ENCODE measurements around the gene RNF144A. TPM values are rescaled to one million over a fixed set of nuclear protein-coding genes. Genes with fewer than 3 reads are reported as not detected.
A peak's percentile ranks its signal among the peaks of the same experiment; 100 is the strongest.

Gene RNF144A
- total and polyA plus RNA-seq, 12 donors, result 13.0 to 103 (median 42.3) TPM

DNA sequence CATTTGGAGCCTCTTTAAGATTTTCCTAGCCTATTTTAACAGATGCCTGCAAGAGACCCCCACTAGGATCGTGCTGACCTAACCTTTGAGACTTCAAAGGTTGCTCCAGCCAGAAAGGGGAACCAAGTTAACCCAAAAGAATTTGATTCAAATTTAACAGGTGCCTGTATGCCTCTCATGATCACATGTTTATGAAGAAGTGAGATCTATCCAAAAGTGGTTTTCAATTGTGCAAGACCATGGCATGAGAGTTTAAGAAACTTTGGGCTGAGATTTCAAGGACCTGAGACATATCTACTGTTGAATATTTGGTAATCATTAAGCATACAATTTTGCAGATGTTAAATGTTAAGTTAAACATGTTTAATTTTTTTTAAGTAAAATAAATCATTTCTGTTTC, 40.9 kb upstream of the RNF144A start:
- WGBS, 4 donors, result 75 to 87% (median 83%) methylated on average over 1 of the region's 1 CpG
- intact Hi-C loops (cut with DNase I), result no loop called here
- Histone ChIP-seq H3K27me3 (no peaks in the 10 kb centered on the region), H3K36me3 (replicated peaks in 1 of 2) (no peaks in the 10 kb centered on the region), H3K4me1 (replicated peaks in 1 of 2) (peaks cover 0 to 24% of the 10 kb centered on the region in 2 donors), H3K9me3 (replicated peaks in 1 of 3) (no peaks in the 10 kb centered on the region), H3K4me3 (no peak overlapping the region), H3K27ac (no peak overlapping the region)
- no peak for TF ChIP-seq POLR2A (IDR thresholded peaks at IDR 0.05)
- TF ChIP-seq, protein P1, sequence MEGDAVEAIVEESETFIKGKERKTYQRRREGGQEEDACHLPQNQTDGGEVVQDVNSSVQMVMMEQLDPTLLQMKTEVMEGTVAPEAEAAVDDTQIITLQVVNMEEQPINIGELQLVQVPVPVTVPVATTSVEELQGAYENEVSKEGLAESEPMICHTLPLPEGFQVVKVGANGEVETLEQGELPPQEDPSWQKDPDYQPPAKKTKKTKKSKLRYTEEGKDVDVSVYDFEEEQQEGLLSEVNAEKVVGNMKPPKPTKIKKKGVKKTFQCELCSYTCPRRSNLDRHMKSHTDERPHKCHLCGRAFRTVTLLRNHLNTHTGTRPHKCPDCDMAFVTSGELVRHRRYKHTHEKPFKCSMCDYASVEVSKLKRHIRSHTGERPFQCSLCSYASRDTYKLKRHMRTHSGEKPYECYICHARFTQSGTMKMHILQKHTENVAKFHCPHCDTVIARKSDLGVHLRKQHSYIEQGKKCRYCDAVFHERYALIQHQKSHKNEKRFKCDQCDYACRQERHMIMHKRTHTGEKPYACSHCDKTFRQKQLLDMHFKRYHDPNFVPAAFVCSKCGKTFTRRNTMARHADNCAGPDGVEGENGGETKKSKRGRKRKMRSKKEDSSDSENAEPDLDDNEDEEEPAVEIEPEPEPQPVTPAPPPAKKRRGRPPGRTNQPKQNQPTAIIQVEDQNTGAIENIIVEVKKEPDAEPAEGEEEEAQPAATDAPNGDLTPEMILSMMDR (IDR thresholded peaks at IDR 0.05), result no peak
- DNase-seq, result no peak

DNA sequence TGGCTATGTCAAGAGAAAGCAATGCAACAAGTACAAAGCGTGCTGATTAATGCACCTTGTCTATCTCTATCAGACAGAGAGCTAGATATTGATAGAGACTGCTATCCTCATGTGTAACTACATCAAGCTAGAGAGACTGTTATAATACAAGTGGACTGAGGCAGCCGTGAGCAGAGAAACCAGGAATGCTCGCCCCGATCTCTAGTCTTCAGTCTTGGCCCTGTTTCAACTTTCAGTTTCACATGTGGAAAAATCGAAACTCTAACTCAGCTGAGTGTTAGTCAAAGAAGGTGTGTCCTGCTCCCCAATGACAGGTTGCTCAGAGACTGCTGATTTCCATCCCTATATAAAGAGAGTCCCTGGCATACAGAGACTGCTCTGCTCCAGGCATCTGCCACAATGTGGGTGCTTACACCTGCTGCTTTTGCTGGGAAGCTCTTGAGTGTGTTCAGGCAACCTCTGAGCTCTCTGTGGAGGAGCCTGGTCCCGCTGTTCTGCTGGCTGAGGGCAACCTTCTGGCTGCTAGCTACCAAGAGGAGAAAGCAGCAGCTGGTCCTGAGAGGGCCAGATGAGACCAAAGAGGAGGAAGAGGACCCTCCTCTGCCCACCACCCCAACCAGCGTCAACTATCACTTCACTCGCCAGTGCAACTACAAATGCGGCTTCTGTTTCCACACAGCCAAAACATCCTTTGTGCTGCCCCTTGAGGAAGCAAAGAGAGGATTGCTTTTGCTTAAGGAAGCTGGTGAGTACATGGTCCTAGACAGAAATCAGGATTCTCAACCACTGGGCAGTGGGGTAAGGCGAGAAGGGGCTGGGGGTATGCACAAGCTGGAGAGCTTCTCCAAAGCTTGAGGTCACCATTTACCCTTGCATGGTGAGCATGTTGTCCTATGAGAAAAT, 39.6 kb upstream of the RNF144A start, which contains the start of gene RSAD2:
TSS of gene RSAD2 (plus strand) at position 376 of the 903 bp plus-strand sequence. CDS start at position 400, 24 bp downstream.
- Histone ChIP-seq H3K27ac (peak within 1 kb of the TSS in 3 of 5 donors; percentile 45 to 61 (median 60)), H3K36me3 (replicated peaks in 1 of 2) (no peaks in the 10 kb centered on the region), H3K27me3 (no peaks in the 10 kb centered on the region), H3K4me3 (peak within 1 kb of the TSS in 3 of 4 donors; percentile 4 to 57 (median 39)), H3K9me3 (replicated peaks in 1 of 3) (no peaks in the 10 kb centered on the region), H3K4me1 (replicated peaks in 1 of 2) (peaks cover 0 to 24% of the 10 kb centered on the region in 2 donors)
- peak; percentile 45 to 70 (median 48) for DNase-seq
- intact Hi-C loops (cut with DNase I), result no loop called here
- TF ChIP-seq, protein P1 (IDR thresholded peaks at IDR 0.05), result no peak
- no peak for TF ChIP-seq POLR2A (IDR thresholded peaks at IDR 0.05)
- WGBS, 4 donors, result 21 to 29% (median 24%) methylated on average over 10 of the region's 10 CpGs

GRCh38 chr2:6878549-6878948, 38.7 kb upstream of the RNF144A start:
- DNase-seq, result no peak
- Histone ChIP-seq H3K4me1 (replicated peaks in 1 of 2) (peaks cover 0 to 24% of the 10 kb centered on the region in 2 donors), H3K9me3 (replicated peaks in 1 of 3) (no peaks in the 10 kb centered on the region), H3K27ac (no peak overlapping the region), H3K36me3 (replicated peaks in 1 of 2) (no peaks in the 10 kb centered on the region), H3K27me3 (no peaks in the 10 kb centered on the region), H3K4me3 (peak overlapping the region in 1 of 4 donors; percentile 57)
- WGBS, 4 donors, result 17 to 26% (median 25%) methylated on average over 4 of the region's 4 CpGs
- intact Hi-C loops (cut with DNase I), result no loop called here
- no peak for TF ChIP-seq POLR2A (IDR thresholded peaks at IDR 0.05)
- TF ChIP-seq, protein P1 (IDR thresholded peaks at IDR 0.05), result no peak

DNA sequence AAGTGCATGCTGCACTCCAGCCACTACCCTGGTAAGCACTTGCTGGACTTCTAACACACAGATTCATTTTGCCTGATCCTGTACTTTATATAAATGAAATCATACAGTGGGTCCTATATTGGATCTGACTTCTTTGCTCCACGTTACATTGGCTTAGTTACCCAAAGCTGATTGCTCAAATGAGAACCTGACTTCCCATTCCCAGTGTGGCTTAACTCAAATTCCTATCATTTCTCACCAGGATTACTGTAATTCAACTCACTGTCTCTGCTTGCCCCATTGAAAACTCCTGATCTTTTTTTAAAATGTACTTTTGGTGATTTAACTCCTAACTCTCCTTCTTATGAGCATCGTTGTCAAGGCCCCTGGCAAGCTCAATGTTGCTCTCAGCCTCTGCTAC, 38.2 kb upstream of the RNF144A start:
- Histone ChIP-seq H3K4me1 (replicated peaks in 1 of 2) (peaks cover 0 to 24% of the 10 kb centered on the region in 2 donors), H3K27ac (no peak overlapping the region), H3K4me3 (no peak overlapping the region), H3K27me3 (no peaks in the 10 kb centered on the region), H3K9me3 (replicated peaks in 1 of 3) (no peaks in the 10 kb centered on the region), H3K36me3 (replicated peaks in 1 of 2) (no peaks in the 10 kb centered on the region)
- intact Hi-C loops (cut with DNase I), result no loop called here
- WGBS, 4 donors, result 75 to 87% (median 85%) methylated on average over 2 of the region's 2 CpGs
- TF ChIP-seq, protein P1 (IDR thresholded peaks at IDR 0.05), result no peak
- TF ChIP-seq POLR2A (IDR thresholded peaks at IDR 0.05), result no peak
- no peak for DNase-seq
